Measurements from ENCODE around the gene HHIP. TPM values are rescaled to one million over a fixed set of nuclear protein-coding genes. Genes with fewer than 3 reads are reported as not detected.

The HHIP gene
- total and polyA plus RNA-seq, 2 donors, result 9.1 to 38.5 TPM

- 49% methylated on average over 6 of the region's 6 CpGs for WGBS
- no peaks in the 10 kb centered on the region for H3K4me1 ChIP-seq (ENCODE audit: insufficient read depth)
- no peak overlapping the region for H3K27ac ChIP-seq (ENCODE audit: low read depth)
- H3K4me3 ChIP-seq (ENCODE audit: low read depth, low read length), result no peak overlapping the region
- DNase-seq (ENCODE audit: extremely low spot score), result no peak
- H3K36me3 ChIP-seq (ENCODE audit: insufficient read depth), result no peaks in the 10 kb centered on the region
Observed at GRCh38 chr4:144705601-144706590, 59.9 kb downstream of the HHIP start.

- no peak overlapping the region for H3K27ac ChIP-seq (ENCODE audit: low read depth)
- H3K4me3 ChIP-seq (ENCODE audit: low read depth, low read length), result no peak overlapping the region
- no peak for DNase-seq (ENCODE audit: extremely low spot score)
- 79% methylated on average over 2 of the region's 2 CpGs for WGBS
- H3K4me1 ChIP-seq (ENCODE audit: insufficient read depth), result no peaks in the 10 kb centered on the region
- no peaks in the 10 kb centered on the region for H3K36me3 ChIP-seq (ENCODE audit: insufficient read depth)
Observed at GRCh38 chr4:144709159-144709558, 63.2 kb downstream of the HHIP start.

- 92% methylated on average over 5 of the region's 5 CpGs for WGBS
- H3K4me1 ChIP-seq (ENCODE audit: insufficient read depth), result no peaks in the 10 kb centered on the region
- no peak overlapping the region for H3K27ac ChIP-seq (ENCODE audit: low read depth)
- no peak for DNase-seq (ENCODE audit: extremely low spot score)
- no peaks in the 10 kb centered on the region for H3K36me3 ChIP-seq (ENCODE audit: insufficient read depth)
- no peak overlapping the region for H3K4me3 ChIP-seq (ENCODE audit: low read depth, low read length)
Observed at GRCh38 chr4:144709793-144710525, 64.0 kb downstream of the HHIP start.

GRCh38 chr4:144710526-144710912, 64.6 kb downstream of the HHIP start:
- DNase-seq (ENCODE audit: extremely low spot score), result no peak
- Histone ChIP-seq H3K4me3 (ENCODE audit: low read depth, low read length) (no peak overlapping the region), H3K4me1 (ENCODE audit: insufficient read depth) (no peaks in the 10 kb centered on the region), H3K36me3 (ENCODE audit: insufficient read depth) (no peaks in the 10 kb centered on the region), H3K27ac (ENCODE audit: low read depth) (no peak overlapping the region)

- no peaks in the 10 kb centered on the region for H3K36me3 ChIP-seq (ENCODE audit: insufficient read depth)
- H3K27ac ChIP-seq (ENCODE audit: low read depth), result no peak overlapping the region
- no peaks in the 10 kb centered on the region for H3K4me1 ChIP-seq (ENCODE audit: insufficient read depth)
- no peak for DNase-seq (ENCODE audit: extremely low spot score)
- 66% methylated on average over 4 of the region's 4 CpGs for WGBS
- no peak overlapping the region for H3K4me3 ChIP-seq (ENCODE audit: low read depth, low read length)
Observed at GRCh38 chr4:144711700-144712456, 65.9 kb downstream of the HHIP start.

- WGBS, result 66% methylated on average over 3 of the region's 3 CpGs
Observed at GRCh38 chr4:144712775-144713174, 66.8 kb downstream of the HHIP start.

GRCh38 chr4:144714166-144714565, 68.2 kb downstream of the HHIP start:
- WGBS, result 95% methylated on average over 3 of the region's 3 CpGs
- Histone ChIP-seq H3K4me1 (ENCODE audit: insufficient read depth) (no peaks in the 10 kb centered on the region), H3K36me3 (ENCODE audit: insufficient read depth) (no peaks in the 10 kb centered on the region), H3K4me3 (ENCODE audit: low read depth, low read length) (no peak overlapping the region), H3K27ac (ENCODE audit: low read depth) (no peak overlapping the region)
- no peak for DNase-seq (ENCODE audit: extremely low spot score)

More at GRCh38 chr4:144712775-144713174, 66.8 kb downstream of the HHIP start:
- no peak for DNase-seq (ENCODE audit: extremely low spot score)
- H3K4me3 ChIP-seq (ENCODE audit: low read depth, low read length), result no peak overlapping the region
- no peak overlapping the region for H3K27ac ChIP-seq (ENCODE audit: low read depth)
- H3K36me3 ChIP-seq (ENCODE audit: insufficient read depth), result no peaks in the 10 kb centered on the region
- H3K4me1 ChIP-seq (ENCODE audit: insufficient read depth), result no peaks in the 10 kb centered on the region

- Histone ChIP-seq H3K27ac (ENCODE audit: low read depth) (no peak overlapping the region), H3K4me1 (ENCODE audit: insufficient read depth) (no peaks in the 10 kb centered on the region), H3K4me3 (ENCODE audit: low read depth, low read length) (no peak overlapping the region), H3K36me3 (ENCODE audit: insufficient read depth) (no peaks in the 10 kb centered on the region)
- 81% methylated on average over 2 of the region's 2 CpGs for WGBS
- no peak for DNase-seq (ENCODE audit: extremely low spot score)
Observed at GRCh38 chr4:144715230-144715629, 69.3 kb downstream of the HHIP start.

GRCh38 chr4:144716778-144717177, 70.8 kb downstream of the HHIP start:
- H3K36me3 ChIP-seq (ENCODE audit: insufficient read depth), result no peaks in the 10 kb centered on the region
- no peaks in the 10 kb centered on the region for H3K4me1 ChIP-seq (ENCODE audit: insufficient read depth)
- 94% methylated on average over 5 of the region's 5 CpGs for WGBS
- H3K4me3 ChIP-seq (ENCODE audit: low read depth, low read length), result no peak overlapping the region
- no peak for DNase-seq (ENCODE audit: extremely low spot score)
- H3K27ac ChIP-seq (ENCODE audit: low read depth), result no peak overlapping the region

- no peaks in the 10 kb centered on the region for H3K36me3 ChIP-seq (ENCODE audit: insufficient read depth)
- WGBS, result 70% methylated on average over 4 of the region's 4 CpGs
- no peak overlapping the region for H3K27ac ChIP-seq (ENCODE audit: low read depth)
- no peak overlapping the region for H3K4me3 ChIP-seq (ENCODE audit: low read depth, low read length)
- DNase-seq (ENCODE audit: extremely low spot score), result no peak
- no peaks in the 10 kb centered on the region for H3K4me1 ChIP-seq (ENCODE audit: insufficient read depth)
Observed at GRCh38 chr4:144718958-144719512, 73.1 kb downstream of the HHIP start.

GRCh38 chr4:144720491-144720890, 74.5 kb downstream of the HHIP start:
- DNase-seq (ENCODE audit: extremely low spot score), result no peak
- 69% methylated on average over 3 of the region's 3 CpGs for WGBS

GRCh38 chr4:144721994-144722393, 76.0 kb downstream of the HHIP start:
- H3K27ac ChIP-seq (ENCODE audit: low read depth), result no peak overlapping the region
- no peak overlapping the region for H3K4me3 ChIP-seq (ENCODE audit: low read depth, low read length)
- H3K4me1 ChIP-seq (ENCODE audit: insufficient read depth), result no peaks in the 10 kb centered on the region
- H3K36me3 ChIP-seq (ENCODE audit: insufficient read depth), result no peaks in the 10 kb centered on the region
- DNase-seq (ENCODE audit: extremely low spot score), result no peak

More at GRCh38 chr4:144720491-144720890, 74.5 kb downstream of the HHIP start:
- Histone ChIP-seq H3K4me1 (ENCODE audit: insufficient read depth) (no peaks in the 10 kb centered on the region), H3K27ac (ENCODE audit: low read depth) (no peak overlapping the region), H3K36me3 (ENCODE audit: insufficient read depth) (no peaks in the 10 kb centered on the region), H3K4me3 (ENCODE audit: low read depth, low read length) (no peak overlapping the region)

GRCh38 chr4:144723471-144723870, 77.5 kb downstream of the HHIP start:
- Histone ChIP-seq H3K36me3 (ENCODE audit: insufficient read depth) (no peaks in the 10 kb centered on the region), H3K27ac (ENCODE audit: low read depth) (no peak overlapping the region), H3K4me1 (ENCODE audit: insufficient read depth) (no peaks in the 10 kb centered on the region), H3K4me3 (ENCODE audit: low read depth, low read length) (no peak overlapping the region)
- DNase-seq (ENCODE audit: extremely low spot score), result no peak

Measured in urinary bladder (tissue), 4 donors.